ENCODE data around the gene HRH2. TPM values are rescaled to one million over a fixed set of nuclear protein-coding genes. Genes with fewer than 3 reads are reported as not detected.

Gene HRH2
- total and polyA plus RNA-seq, 9 of the 15 experiments (the other 6 are each of a cell fraction or from before 2014, with no cell fraction given): 0.04 TPM; not detected in 8

- peak in 2 of 4 experiments; percentile 6 to 24 for DNase-seq (ENCODE audit: extremely low read depth in 1 of 4, low spot score in 3 of 4)
- no peaks in the 10 kb centered on the region for H3K79me2 ChIP-seq (ENCODE audit: control insufficient read depth, insufficient read depth, low read length)
- no peak overlapping the region for H3K9ac ChIP-seq (ENCODE audit: insufficient read depth in 1 of 2, low read depth in 2 of 2, low read length in 2 of 2)
- H4K20me1 ChIP-seq (replicated peaks; ENCODE audit: control insufficient read depth, insufficient read depth, low read length): no peaks in the 10 kb centered on the region; the same call in 1 of the 2 replicates
- in situ Hi-C loops (cut with MboI): loop anchor here (25.0 kb wide), 2 partner anchors 840 to 1365 kb away; no protein-coding TSS in a partner anchor
- FAIRE-seq: peak; percentile 56
- TF ChIP-seq NCOR1 (IDR thresholded peaks at IDR 0.05): no peak
- no peak for TF ChIP-seq SIN3A (IDR thresholded peaks at IDR 0.05; ENCODE audit: borderline replicate concordance in 2 of 2, control insufficient read depth in 1 of 2, low read depth in 2 of 2, low read length in 2 of 2)
- no peak for TF ChIP-seq ZNF785 (CRISPR knock-in tag; IDR thresholded peaks at IDR 0.05)
- TF ChIP-seq KLF16 (IDR thresholded peaks at IDR 0.05): no peak
- no peak for TF ChIP-seq CGGBP1 (CRISPR knock-in tag; IDR thresholded peaks at IDR 0.05)
- TF ChIP-seq, protein P1, sequence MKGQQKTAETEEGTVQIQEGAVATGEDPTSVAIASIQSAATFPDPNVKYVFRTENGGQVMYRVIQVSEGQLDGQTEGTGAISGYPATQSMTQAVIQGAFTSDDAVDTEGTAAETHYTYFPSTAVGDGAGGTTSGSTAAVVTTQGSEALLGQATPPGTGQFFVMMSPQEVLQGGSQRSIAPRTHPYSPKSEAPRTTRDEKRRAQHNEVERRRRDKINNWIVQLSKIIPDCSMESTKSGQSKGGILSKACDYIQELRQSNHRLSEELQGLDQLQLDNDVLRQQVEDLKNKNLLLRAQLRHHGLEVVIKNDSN (CRISPR knock-in tag; IDR thresholded peaks at IDR 0.05): peak; percentile 83
- peak; percentile 57 for TF ChIP-seq FOS (IDR thresholded peaks at IDR 0.05; ENCODE audit: extremely low read depth, insufficient read length)
- TF ChIP-seq RAD51 (IDR thresholded peaks at IDR 0.05; ENCODE audit: borderline replicate concordance, low read depth): peak; percentile 68
- TF ChIP-seq TRIM28 (IDR thresholded peaks at IDR 0.05): no peak
- peak; percentile 46 to 55; a peak in 3 of 4 replicates for TF ChIP-seq SIX5 (IDR thresholded peaks at IDR 0.05; ENCODE audit: borderline replicate concordance in 1 of 2, insufficient read depth in 1 of 2, low read depth in 1 of 2, low read length in 2 of 2)
- TF ChIP-seq HCFC1 (IDR thresholded peaks at IDR 0.05; ENCODE audit: low read depth, low read length): peak; percentile 81
- no peak for TF ChIP-seq ILF3 (IDR thresholded peaks at IDR 0.05; ENCODE audit: borderline replicate concordance)
- TF ChIP-seq USF2 (CRISPR knock-in tag; IDR thresholded peaks at IDR 0.05): peak; percentile 92
- no peak for TF ChIP-seq MYC (IDR thresholded peaks at IDR 0.05; ENCODE audit: low read depth, low read length)
- no peak for TF ChIP-seq MYC (CRISPR knock-in tag; IDR thresholded peaks at IDR 0.05; ENCODE audit: borderline replicate concordance, low read depth)
- TF ChIP-seq NFYB (IDR thresholded peaks at IDR 0.05; ENCODE audit: extremely low read depth, insufficient read length): peak; percentile 70
- TF ChIP-seq BRD9 (IDR thresholded peaks at IDR 0.05; ENCODE audit: low read depth, partially characterized antibody): no peak
- no peak for TF ChIP-seq RBM22 (IDR thresholded peaks at IDR 0.05; ENCODE audit: low read depth, low read length, poor library complexity, severe bottlenecking)
- peak; percentile 71 for TF ChIP-seq ZNF143 (CRISPR knock-in tag; IDR thresholded peaks at IDR 0.05)
- TF ChIP-seq ZNF212 (CRISPR knock-in tag; IDR thresholded peaks at IDR 0.05): no peak
- TF ChIP-seq ELF1 (tag; IDR thresholded peaks at IDR 0.05): peak; percentile 55; the same call in 1 of the 2 replicates
- H3K9me1 ChIP-seq (ENCODE audit: control insufficient read depth, insufficient read depth, low read length): no peaks in the 10 kb centered on the region
- ChIA-PET CTCF (ENCODE audit: low intra/inter-chr PET ratio) (no interaction called here), POLR2A (no interaction called here)
- H2AFZ ChIP-seq (ENCODE audit: low read depth, low read length): no peak overlapping the region
- ATAC-seq: peak; percentile 78
- peak overlapping the region; percentile 34; the same call in 1 of the 2 replicates for H3K4me2 ChIP-seq (ENCODE audit: insufficient read depth, low read length)
- peaks cover 0 to 3% of the 10 kb centered on the region in 2 experiments; a peak in 1 of 5 replicates for H3K27me3 ChIP-seq (ENCODE audit: control insufficient read depth in 2 of 2, insufficient read depth in 2 of 2, low read length in 2 of 2)
- intact Hi-C loops (cut with micrococcal nuclease): no loop called here
- no peak overlapping the region for H3K27ac ChIP-seq (ENCODE audit: extremely low read depth, low read depth, low read length)
- no peaks in the 10 kb centered on the region for H3K9me3 ChIP-seq (replicated peaks; ENCODE audit: control insufficient read depth, insufficient read depth, low read depth, low read length)
- 3% methylated on average over 2 of the region's 2 CpGs for WGBS (ENCODE audit: insufficient coverage, low coverage, missing lambda C conversion rate)
- BruUV-seq (replicated peaks): no TSS peak
- H3K4me1 ChIP-seq (replicated peaks in 1 of 2; ENCODE audit: control insufficient read depth in 2 of 2, insufficient read depth in 2 of 2, low read length in 2 of 2): no peaks in the 10 kb centered on the region
- H3K36me3 ChIP-seq (ENCODE audit: control insufficient read depth, insufficient read depth, low read length): no peaks in the 10 kb centered on the region
- H3K4me3 ChIP-seq: no peak overlapping the region
These were observed 89.0 kb downstream of the HRH2 start for GRCh38 chr5:175746851-175747250.
